ENCODE results near the gene RPS21. TPM values are rescaled to one million over a fixed set of nuclear protein-coding genes. Genes with fewer than 3 reads are reported as not detected.

RPS21 gene
- total and polyA plus RNA-seq, 2 of the 13 experiments (the other 11 are each of a cell fraction or from before 2014, with no cell fraction given): 2,647 to 11,063 TPM

GRCh38 chr20:62411479-62412193 lies 24.7 kb downstream of the RPS21 start (continued):
- TF ChIP-seq, protein P1, sequence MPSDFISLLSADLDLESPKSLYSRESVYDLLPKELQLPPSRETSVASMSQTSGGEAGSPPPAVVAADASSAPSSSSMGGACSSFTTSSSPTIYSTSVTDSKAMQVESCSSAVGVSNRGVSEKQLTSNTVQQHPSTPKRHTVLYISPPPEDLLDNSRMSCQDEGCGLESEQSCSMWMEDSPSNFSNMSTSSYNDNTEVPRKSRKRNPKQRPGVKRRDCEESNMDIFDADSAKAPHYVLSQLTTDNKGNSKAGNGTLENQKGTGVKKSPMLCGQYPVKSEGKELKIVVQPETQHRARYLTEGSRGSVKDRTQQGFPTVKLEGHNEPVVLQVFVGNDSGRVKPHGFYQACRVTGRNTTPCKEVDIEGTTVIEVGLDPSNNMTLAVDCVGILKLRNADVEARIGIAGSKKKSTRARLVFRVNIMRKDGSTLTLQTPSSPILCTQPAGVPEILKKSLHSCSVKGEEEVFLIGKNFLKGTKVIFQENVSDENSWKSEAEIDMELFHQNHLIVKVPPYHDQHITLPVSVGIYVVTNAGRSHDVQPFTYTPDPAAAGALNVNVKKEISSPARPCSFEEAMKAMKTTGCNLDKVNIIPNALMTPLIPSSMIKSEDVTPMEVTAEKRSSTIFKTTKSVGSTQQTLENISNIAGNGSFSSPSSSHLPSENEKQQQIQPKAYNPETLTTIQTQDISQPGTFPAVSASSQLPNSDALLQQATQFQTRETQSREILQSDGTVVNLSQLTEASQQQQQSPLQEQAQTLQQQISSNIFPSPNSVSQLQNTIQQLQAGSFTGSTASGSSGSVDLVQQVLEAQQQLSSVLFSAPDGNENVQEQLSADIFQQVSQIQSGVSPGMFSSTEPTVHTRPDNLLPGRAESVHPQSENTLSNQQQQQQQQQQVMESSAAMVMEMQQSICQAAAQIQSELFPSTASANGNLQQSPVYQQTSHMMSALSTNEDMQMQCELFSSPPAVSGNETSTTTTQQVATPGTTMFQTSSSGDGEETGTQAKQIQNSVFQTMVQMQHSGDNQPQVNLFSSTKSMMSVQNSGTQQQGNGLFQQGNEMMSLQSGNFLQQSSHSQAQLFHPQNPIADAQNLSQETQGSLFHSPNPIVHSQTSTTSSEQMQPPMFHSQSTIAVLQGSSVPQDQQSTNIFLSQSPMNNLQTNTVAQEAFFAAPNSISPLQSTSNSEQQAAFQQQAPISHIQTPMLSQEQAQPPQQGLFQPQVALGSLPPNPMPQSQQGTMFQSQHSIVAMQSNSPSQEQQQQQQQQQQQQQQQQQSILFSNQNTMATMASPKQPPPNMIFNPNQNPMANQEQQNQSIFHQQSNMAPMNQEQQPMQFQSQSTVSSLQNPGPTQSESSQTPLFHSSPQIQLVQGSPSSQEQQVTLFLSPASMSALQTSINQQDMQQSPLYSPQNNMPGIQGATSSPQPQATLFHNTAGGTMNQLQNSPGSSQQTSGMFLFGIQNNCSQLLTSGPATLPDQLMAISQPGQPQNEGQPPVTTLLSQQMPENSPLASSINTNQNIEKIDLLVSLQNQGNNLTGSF (CRISPR knock-in tag; IDR thresholded peaks at IDR 0.05): peak; percentile 69; the same call in 1 of the 2 replicates
- TF ChIP-seq GRHL1 (CRISPR knock-in tag; conservative IDR thresholded peaks at IDR 0.05) (no peak), HNRNPL (IDR thresholded peaks at IDR 0.05; ENCODE audit: low read depth, low read length) (peak; percentile 99), ELF1 (CRISPR knock-in tag; IDR thresholded peaks at IDR 0.05) (peak; percentile 74), RELA (CRISPR knock-in tag; IDR thresholded peaks at IDR 0.05) (peak; percentile 79; the same call in 1 of the 2 replicates), ZNF773 (CRISPR knock-in tag; IDR thresholded peaks at IDR 0.05; ENCODE audit: borderline replicate concordance) (0 out of 2 replicates have a peak, but pooled peaks have one; percentile 87), MXD1 (CRISPR knock-in tag; IDR thresholded peaks at IDR 0.05) (no peak; the same call in 1 of the 2 replicates), UBTF (CRISPR knock-in tag; IDR thresholded peaks at IDR 0.05) (no peak; the same call in 1 of the 2 replicates), THYN1 (CRISPR knock-in tag; IDR thresholded peaks at IDR 0.05; ENCODE audit: borderline replicate concordance, low read depth) (no peak; the same call in 1 of the 2 replicates), HOMEZ (CRISPR knock-in tag; IDR thresholded peaks at IDR 0.05; ENCODE audit: low read depth) (no peak), GTF3A (CRISPR knock-in tag; conservative IDR thresholded peaks at IDR 0.05) (0 out of 2 replicates have a peak, but pooled peaks have one; percentile 24)
- TF ChIP-seq, protein P2, sequence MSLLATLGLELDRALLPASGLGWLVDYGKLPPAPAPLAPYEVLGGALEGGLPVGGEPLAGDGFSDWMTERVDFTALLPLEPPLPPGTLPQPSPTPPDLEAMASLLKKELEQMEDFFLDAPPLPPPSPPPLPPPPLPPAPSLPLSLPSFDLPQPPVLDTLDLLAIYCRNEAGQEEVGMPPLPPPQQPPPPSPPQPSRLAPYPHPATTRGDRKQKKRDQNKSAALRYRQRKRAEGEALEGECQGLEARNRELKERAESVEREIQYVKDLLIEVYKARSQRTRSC (CRISPR knock-in tag; IDR thresholded peaks at IDR 0.05; ENCODE audit: low read depth): no peak

Measured in HepG2 (cell line).